HL-60/S4 treated with phorbol 12-myristate 13-acetate at 8.2 ng/mL for 4 days and 3 days (cell line): ENCODE measurements around the gene ABHD2.

ENCODE experiments used
- in situ Hi-C: fragments of 300-500 bp; cut with MboI; formaldehyde crosslinking; loops from 2 replicates; pipeline ENCODE4 v1.15.0; 2022; ENCODE audit warnings: low sequenced_read_pairs

ABHD2 gene

GRCh38 chr15:89096664-89097063 lies 8.4 kb downstream of the ABHD2 start:
- in situ Hi-C loops, result no loop called here

DNA sequence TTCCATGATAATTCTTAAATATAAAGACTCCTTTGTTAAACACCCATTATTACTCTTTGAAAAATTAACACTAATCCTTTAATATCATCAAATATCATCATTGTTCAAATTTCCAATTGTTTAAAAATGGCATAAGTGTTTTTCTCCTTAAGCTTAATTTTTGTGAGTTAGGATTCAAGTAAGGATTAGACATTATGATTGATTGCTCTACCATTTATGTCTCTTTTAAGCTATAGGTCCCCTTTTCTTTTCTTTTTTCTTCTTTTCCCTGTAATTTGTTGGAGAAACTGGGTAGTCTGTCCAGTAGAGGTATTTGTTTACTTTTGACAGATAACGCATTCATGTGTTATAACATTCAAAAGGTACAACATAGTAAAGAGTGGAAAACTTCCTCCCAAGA lies 9.1 kb downstream of the ABHD2 start:
- in situ Hi-C loops, result no loop called here

- in situ Hi-C loops, result no loop called here
Measured at GRCh38 chr15:89098281-89098680, 10.0 kb downstream of the ABHD2 start.

- in situ Hi-C loops, result no loop called here
Measured at GRCh38 chr15:89099968-89100367, 11.7 kb downstream of the ABHD2 start.

DNA sequence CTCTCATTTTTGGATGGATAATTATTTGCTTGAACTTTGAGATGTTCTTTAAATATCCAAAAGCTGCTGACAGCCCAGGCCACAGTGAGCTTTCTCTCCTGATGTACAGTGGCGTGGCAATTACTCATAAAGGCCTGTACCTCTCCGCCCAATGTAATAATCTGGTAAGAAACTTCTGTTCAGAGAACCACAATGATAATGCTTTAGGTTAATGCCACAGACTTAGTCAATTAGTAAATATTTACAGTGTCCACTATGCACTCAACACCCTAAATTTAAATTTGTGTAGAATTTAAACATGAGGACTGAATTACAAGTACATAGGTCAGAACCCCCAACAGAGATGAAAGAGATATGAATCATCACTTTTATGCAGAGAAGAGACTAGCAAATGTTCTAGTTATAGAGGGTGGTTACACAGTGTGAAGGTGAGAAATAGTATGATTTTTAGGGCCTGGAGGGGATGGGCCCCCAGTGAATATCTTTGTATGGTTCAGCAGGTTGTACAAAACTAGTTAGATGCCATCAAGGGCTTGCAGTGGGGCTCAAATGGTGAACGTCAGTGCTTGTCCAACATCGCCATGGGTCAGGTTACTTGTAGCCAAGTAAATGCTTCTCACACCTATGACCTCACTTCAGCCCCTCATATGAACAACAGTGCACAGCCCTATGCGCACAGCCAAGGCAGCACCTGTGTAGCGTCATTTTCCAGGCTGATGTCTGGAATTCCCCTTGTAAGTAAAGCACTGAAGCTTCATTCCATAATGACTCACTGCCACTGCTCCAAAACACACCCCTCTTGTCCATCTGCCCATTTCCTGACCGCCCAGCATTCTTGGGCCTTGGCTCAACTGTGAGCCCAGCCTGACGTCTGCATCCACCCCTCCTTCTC lies 13.3 kb downstream of the ABHD2 start:
- in situ Hi-C loops, result no loop called here

GRCh38 chr15:89103481-89104171 lies 15.4 kb downstream of the ABHD2 start:
- in situ Hi-C loops, result no loop called here

- in situ Hi-C loops, result no loop called here
Measured at GRCh38 chr15:89104172-89104564, 15.9 kb downstream of the ABHD2 start.

DNA sequence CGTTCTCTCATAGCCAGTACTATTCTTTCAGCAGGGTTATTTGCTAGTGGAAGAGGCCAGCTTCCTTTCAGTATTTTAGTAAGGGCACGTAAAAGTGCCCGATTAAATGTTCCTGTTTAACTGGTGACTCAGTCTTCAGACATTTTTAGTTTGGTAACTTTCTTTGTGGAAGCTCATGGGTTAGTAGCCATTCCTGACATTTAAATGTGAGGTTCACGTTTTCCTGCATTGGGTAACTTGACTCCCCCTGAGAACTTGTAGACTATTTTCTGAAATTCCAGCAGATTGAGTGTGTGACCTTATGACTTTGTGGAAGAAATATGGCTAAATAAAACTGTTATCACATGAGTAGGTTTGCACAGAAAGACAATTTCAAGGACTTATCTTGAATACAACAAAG lies 16.9 kb downstream of the ABHD2 start:
- in situ Hi-C loops, result no loop called here

DNA sequence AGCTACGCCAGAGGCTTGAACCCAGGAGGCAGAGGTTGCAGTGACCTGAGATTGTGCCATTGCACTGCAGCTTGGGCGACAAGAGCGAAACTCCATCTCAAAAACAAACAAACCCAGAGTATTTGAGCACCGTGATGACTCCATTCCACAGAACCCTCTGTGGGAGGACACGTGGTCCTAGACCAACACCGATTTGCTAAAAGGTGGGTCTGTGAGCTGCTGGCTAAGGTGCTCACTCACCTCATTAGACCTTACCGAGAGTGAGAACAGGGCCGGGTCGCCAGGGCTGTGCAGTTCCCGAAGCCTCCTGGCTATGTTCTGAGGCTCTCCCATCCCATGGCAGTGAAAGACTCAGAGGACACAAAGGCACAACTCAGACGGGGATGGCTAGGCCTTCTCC lies 17.9 kb downstream of the ABHD2 start:
- in situ Hi-C loops, result no loop called here

GRCh38 chr15:89107984-89108383 lies 19.7 kb downstream of the ABHD2 start:
- in situ Hi-C loops, result no loop called here

GRCh38 chr15:89108835-89109234 lies 20.6 kb downstream of the ABHD2 start:
- in situ Hi-C loops, result no loop called here

DNA sequence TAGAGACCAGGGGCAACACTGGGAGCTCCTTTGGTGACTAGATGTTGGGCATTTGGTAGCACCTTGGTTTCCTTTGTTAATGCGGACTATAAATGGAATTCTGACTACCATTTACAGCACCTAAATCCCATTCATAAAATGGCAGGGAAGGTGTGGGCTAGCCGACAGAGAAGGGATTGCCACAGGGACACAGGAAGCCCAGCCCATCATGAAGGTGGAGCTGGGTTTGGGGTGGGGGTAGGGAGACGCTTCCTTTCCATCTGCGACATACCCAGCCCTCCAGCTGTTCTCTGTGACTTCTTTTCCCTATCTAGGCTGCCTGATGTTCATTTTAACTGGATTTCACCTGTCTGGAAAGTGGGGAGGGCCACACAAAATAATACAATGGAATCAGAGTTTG lies 21.0 kb downstream of the ABHD2 start:
- in situ Hi-C loops, result no loop called here

DNA sequence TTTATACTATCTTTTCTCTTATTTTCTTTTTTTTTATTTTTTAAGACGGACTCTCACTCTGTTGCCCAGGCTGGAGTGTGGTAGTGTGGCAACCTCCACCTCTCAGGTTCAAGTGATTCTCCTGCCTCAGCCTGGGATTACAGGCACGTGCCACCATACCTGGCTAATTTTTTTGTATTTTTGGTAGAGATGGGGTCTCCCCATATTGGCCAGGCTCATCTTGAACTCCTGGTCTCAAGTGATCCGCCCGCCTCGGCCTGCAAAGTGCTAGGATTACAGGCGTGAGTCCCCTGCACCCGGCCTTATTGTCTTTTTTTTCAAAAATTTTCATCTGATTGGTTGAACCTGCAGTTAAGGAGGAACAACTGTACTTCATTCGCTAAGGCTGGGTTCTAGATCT lies 21.8 kb downstream of the ABHD2 start:
- in situ Hi-C loops, result no loop called here

DNA sequence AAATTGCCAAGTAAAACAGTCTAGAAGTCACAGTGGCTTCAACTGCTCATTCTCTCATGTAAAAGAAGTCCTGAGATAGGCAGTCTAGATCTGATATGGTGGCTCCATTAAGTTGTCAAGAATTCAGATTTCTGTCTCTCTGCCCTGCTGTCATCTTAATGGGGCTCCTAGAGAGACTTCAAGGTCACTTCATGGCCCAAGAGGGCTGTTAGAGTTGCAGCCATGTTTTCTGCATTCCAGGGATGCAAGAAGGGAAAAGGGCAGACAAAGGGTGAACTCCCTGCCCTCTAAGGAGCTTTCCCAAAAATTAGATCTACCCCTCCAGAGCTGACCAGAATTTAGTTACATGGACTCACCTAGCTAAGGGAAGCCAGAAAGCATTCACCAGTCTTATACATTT lies 23.1 kb downstream of the ABHD2 start:
- in situ Hi-C loops, result no loop called here

DNA sequence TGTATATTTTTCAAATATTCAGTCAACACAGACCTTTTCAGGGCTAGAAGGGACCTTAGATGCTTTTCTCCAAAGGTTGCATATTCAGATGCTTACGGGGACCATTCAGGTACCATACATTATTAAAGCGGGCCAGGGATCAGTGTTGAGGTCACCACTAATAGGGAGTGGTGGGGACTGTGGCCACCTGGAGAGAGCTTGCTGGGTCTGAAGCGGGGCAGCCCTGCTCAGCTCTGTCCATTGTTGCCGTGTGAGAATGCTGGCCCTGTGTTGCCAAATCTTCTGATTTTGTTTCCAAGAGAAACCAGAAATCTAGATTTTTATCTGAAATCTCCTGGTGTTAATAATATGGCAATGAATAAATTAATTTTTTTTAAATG lies 23.7 kb downstream of the ABHD2 start:
- in situ Hi-C loops, result no loop called here

DNA sequence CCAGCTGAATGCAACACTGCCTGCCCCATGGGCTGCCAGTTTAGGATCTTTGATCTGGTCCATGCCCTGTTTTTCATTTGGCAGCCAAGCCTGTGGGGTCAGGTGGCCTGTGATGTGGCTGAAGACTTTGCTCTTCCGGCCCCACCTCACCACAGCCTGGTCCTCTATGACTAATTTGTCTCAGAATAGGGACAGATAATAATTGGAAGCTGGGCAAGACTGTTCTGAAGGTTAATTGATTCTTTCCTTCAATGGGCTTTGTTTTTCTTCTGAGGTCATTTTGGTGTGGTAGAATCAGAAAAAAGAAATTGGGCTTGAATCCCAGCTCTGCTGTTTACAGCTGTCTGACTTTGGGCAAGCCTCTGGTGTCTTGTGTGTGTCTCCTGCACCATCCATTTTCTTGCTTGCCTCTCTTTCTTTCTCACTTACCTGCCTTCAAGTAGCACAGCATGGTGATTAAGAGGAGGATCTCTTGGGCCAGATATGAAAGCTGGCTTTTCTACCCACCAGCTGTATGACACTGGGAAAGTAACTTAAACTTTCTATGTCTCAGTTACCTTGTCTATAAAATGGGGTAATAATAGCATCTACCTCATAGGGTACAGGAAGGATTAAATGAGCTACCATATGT lies 24.2 kb downstream of the ABHD2 start:
- in situ Hi-C loops, result no loop called here

DNA sequence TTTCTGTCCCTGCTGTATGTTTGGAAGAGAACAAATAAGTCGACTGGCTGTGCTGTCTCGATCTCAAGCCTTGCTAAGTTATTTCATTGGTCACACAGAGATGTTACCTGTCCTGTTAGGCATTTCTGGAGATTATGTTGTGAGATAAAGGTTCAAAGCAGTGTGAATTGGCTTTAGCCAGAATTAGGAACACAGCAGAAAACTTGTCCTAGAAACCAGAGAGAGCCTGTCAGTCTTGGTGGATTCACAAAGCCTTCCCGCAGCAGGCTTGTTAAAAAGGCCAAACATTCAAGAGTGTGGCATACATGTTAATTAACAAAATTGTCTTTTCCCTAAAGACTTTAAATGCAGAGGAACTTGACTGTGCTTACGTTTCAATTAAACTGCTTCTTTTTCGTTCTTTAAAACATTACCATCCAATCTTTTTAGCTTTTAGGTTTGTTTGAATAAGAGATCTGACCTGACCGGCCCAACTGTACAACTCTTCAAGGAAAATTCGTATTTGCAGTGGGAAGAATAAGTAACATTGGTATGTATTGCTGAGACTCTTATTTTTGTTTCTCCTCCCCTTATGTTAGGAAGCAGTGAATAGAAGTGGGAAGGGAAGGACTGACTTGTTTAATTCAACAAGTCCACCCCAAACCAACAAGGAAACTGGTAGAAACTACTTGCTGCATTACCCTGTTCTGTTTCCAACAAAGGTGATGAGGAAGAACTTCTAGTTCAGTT lies 25.2 kb downstream of the ABHD2 start:
- in situ Hi-C loops, result no loop called here

GRCh38 chr15:89114990-89115389 lies 26.7 kb downstream of the ABHD2 start:
- in situ Hi-C loops, result no loop called here

DNA sequence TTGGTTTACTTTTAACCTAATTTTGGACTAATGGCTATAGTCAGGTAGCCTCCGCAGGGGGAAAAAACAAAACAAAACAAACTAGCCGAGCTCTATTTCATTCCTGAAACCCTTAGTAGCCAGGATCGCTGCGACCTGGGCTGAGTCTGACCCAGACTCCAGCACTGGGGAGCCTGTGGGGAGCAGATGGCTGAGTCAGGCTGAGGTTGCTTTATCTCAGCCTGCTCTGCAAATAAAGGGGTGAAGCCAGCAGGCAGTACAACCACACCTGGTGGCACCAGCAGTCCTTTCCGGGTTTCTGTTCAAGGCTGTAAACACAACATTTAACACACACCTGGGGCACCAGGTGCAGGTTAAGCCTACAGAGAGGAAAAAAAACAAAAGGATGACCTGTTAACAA lies 27.3 kb downstream of the ABHD2 start:
- in situ Hi-C loops, result no loop called here

DNA sequence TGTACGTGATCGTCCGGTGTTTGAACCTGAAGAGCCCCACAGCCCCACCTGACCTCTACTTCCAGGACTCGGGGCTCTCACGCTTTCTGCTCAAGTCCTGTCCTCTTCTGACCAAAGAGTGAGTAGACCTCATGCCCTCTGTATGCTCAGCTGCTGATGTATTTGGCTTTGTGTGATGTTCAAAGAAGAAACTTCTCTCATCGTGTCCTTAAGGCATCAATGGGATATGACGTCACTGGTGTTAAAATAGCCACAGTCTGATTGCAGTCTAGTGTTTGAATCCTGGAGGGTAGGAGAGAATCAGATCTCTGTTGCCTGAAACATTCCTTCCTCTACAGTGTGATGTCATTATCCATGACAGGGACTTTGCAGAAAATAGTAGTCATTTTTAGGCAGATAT lies 28.1 kb downstream of the ABHD2 start:
- in situ Hi-C loops, result no loop called here

DNA sequence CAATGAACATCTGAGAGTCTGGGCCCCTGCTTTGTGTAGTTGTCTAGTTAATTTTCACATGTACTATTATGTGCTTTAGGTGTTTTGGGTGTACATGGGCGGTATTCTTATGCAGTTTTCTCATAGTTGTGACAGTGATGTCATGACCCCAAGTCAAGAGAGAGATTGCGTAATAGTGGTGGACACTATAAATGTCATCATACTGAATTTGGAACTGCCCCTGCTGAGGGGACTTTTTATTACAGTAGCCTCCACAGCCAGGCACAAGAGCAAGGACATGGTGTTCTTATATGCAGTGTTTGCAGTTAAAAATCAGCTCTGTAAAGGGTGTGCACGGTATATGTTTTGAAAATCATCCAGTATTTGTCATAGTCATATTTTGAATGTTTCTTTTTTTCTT lies 29.5 kb downstream of the ABHD2 start:
- in situ Hi-C loops, result no loop called here
